CD14-positive monocyte (primary cell): ENCODE measurements around the gene STRAP. TPM values are rescaled to one million over a fixed set of nuclear protein-coding genes. Genes with fewer than 3 reads are reported as not detected.
A peak's percentile ranks its signal among the peaks of the same experiment; 100 is the strongest.

Experiments
- DNase-seq, 3 donors: peaks; one replicate each; pipeline ENCODE4 v3.0.0-alpha.2; 2011 to 2022
- H2AFZ ChIP-seq: 2 replicates; pipeline ENCODE4 v1.6.0; 2012; ENCODE audit warnings: mild to moderate bottlenecking, low read depth, low read length, inconsistent platforms; ENCODE audit not compliant: insufficient read depth, poor library complexity, severe bottlenecking
- H3K27ac ChIP-seq, 2 donors: 1 replicate in 1 of 2; 2 replicates in 1 of 2; pipeline ENCODE4 v1.5.1; 2012 to 2013; ENCODE audit warnings: low read length in 2 of 2, control low read depth in 1 of 2, inconsistent platforms in 1 of 2, low read depth in 1 of 2, mild to moderate bottlenecking in 1 of 2
- H3K27me3 ChIP-seq, 2 donors: one replicate each; pipeline versions ENCODE4 v1.6.0 to v1.6.1; 2011 to 2013; ENCODE audit warnings: low read length in 2 of 2; ENCODE audit not compliant: control insufficient read depth in 2 of 2, insufficient read depth in 2 of 2
- H3K36me3 ChIP-seq, 2 donors: replicated peaks in 1 of 2; 1 replicate in 1 of 2; 2 replicates in 1 of 2; pipeline versions ENCODE4 v1.5.1 to v1.6.1; 2012 to 2013; ENCODE audit warnings: low read length in 2 of 2, control low read depth in 1 of 2, inconsistent platforms in 1 of 2, mild to moderate bottlenecking in 1 of 2; ENCODE audit not compliant: insufficient read depth in 2 of 2, control insufficient read depth in 1 of 2
- H3K4me1 ChIP-seq, 2 donors: 1 replicate in 1 of 2; 2 replicates in 1 of 2; pipeline versions ENCODE4 v1.5.1 to v1.6.1; 2012 to 2013; ENCODE audit warnings: low read length in 2 of 2, control low read depth in 1 of 2, inconsistent platforms in 1 of 2, mild to moderate bottlenecking in 1 of 2, moderate library complexity in 1 of 2; ENCODE audit not compliant: insufficient read depth in 2 of 2, control insufficient read depth in 1 of 2
- H3K4me2 ChIP-seq: replicated peaks from 2 replicates; pipeline ENCODE3; 2012; ENCODE audit warnings: low read length, moderate library complexity, mild to moderate bottlenecking; ENCODE audit not compliant: poor library complexity, severe bottlenecking; ENCODE audit errors: extremely low read depth
- H3K4me3 ChIP-seq, 3 experiments: fragments of 200-600 bp in 1 of 3; sonication (generic) in 1 of 3; replicated peaks in 1 of 3; 1 replicate in 2 of 3; 2 replicates in 1 of 3; pipeline ENCODE4 v1.5.1; 2011 to 2013; ENCODE audit warnings: low read length in 3 of 3, mild to moderate bottlenecking in 3 of 3, control low read depth in 2 of 3, low read depth in 2 of 3, inconsistent platforms in 1 of 3, moderate library complexity in 1 of 3
- H3K79me2 ChIP-seq: 2 replicates; pipeline ENCODE4 v1.6.0; 2012; ENCODE audit warnings: mild to moderate bottlenecking, control low read depth, inconsistent platforms, low read length, moderate library complexity; ENCODE audit not compliant: insufficient read depth
- H3K9ac ChIP-seq: 2 replicates; pipeline ENCODE4 v1.6.0; 2017; ENCODE audit warnings: low read length, mild to moderate bottlenecking; ENCODE audit not compliant: insufficient read depth, poor library complexity, severe bottlenecking
- H3K9me3 ChIP-seq, 2 donors: replicated peaks in 1 of 2; 1 replicate in 1 of 2; 2 replicates in 1 of 2; pipeline versions ENCODE4 v1.5.1 to v1.6.1; 2012 to 2013; ENCODE audit warnings: low read length in 2 of 2, control low read depth in 1 of 2; ENCODE audit not compliant: control insufficient read depth in 1 of 2, insufficient read depth in 1 of 2
- H4K20me1 ChIP-seq: 2 replicates; pipeline ENCODE4 v1.6.0; 2012; ENCODE audit warnings: mild to moderate bottlenecking, low read length, control low read depth, moderate library complexity; ENCODE audit not compliant: insufficient read depth
- H3K27ac Mint-ChIP-seq, 7 donors: one replicate each; pipeline ENCODE4 v1.8.0; 2020; ENCODE audit warnings: mild to moderate bottlenecking in 7 of 7, mixed read lengths in 7 of 7, moderate library complexity in 6 of 7, inconsistent platforms in 2 of 7
- H3K27me3 Mint-ChIP-seq, 3 donors: one replicate each; pipeline ENCODE4 v1.8.0; 2021 to 2022; ENCODE audit warnings: low read depth in 3 of 3, mild to moderate bottlenecking in 3 of 3, mixed read lengths in 3 of 3, moderate library complexity in 3 of 3, inconsistent platforms in 1 of 3
- H3K36me3 Mint-ChIP-seq, 2 donors: one replicate each; pipeline ENCODE4 v1.8.0; 2020; ENCODE audit warnings: mixed read lengths in 2 of 2, inconsistent platforms in 1 of 2, mild to moderate bottlenecking in 1 of 2
- H3K4me1 Mint-ChIP-seq: one replicate; pipeline ENCODE4 v1.8.0; 2020; ENCODE audit warnings: mild to moderate bottlenecking, mixed read lengths
- H3K4me3 Mint-ChIP-seq, 2 donors: one replicate each; pipeline ENCODE4 v1.8.0; 2020; ENCODE audit warnings: mild to moderate bottlenecking in 2 of 2, mixed read lengths in 2 of 2, moderate library complexity in 1 of 2
- H3K9me3 Mint-ChIP-seq, 7 donors: one replicate each; pipeline ENCODE4 v1.8.0; 2020 to 2022; ENCODE audit warnings: mixed read lengths in 7 of 7, mild to moderate bottlenecking in 6 of 7, moderate library complexity in 6 of 7, inconsistent platforms in 2 of 7
- WGBS: methylation state at CpG from one replicate; pipeline ENCODE4 v1.1.5; 2013; ENCODE audit warnings: missing lambda C conversion rate; ENCODE audit not compliant: insufficient coverage; 5-methylcytosine and 5-hydroxymethylcytosine counted together
- intact Hi-C, 2 donors: fragments of 100-400 bp; cut with micrococcal nuclease; formaldehyde crosslinking; loops; one replicate each; pipeline versions ENCODE4 v1.15.0 to v1.15.1; 2023
- polyA plus RNA-seq, 3 donors: library from polyadenylated mRNA; depleted of rRNA in 1 of 3; unstranded in 2 of 3; stranded (reverse) in 1 of 3; fragments of 300-500 nt in 2 of 3; fragments of >200 nt in 1 of 3; fragmentation: Illumina TruSeq in 2 of 3; gene quantifications; 1 replicate in 2 of 3; 2 replicates in 1 of 3; pipeline ENCODE4 v1.2.3, GENCODE V29; 2012 to 2021
- TF ChIP-seq, protein P1 (sequence below): fragments of 200-600 bp; IDR thresholded peaks from one replicate; pipeline ENCODE4 v1.8.0; 2022; ENCODE audit warnings: antibody characterized with exemption, mild to moderate bottlenecking

Gene STRAP
- polyA plus RNA-seq, 3 donors, result 53.7 to 111 (median 98.2) TPM

DNA sequence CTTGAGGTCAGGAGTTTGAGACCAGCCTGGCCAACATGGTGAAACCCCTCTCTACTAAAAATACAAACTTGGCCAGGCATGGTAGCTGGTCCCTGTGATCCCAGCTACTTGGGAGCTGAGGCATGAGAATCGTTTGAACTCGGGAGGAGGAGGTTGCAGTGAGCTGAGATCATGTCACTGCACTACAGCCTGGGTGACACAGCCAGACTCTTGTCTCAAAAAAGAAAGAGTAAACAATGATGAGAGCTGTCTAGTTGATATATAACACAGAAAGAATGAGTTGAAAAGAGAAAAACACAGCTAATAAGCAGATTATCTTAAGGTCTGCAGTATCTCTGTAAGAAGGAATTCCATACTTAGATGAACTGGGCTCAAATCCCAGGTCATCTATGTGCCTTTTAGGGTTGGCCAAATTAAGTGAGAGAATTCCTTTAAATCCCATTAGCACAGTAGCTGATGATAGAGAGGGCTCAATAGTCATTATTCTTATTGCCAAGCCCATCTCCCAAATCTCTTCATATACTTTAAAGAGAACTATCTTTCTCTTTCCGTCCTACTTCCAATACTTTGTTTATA is 31.1 kb upstream of the STRAP start:
- Histone ChIP-seq H4K20me1 (no peaks in the 10 kb centered on the region), H3K9me3 (no peaks in the 10 kb centered on the region), H3K36me3 (no peaks in the 10 kb centered on the region), H3K27ac (no peak overlapping the region), H3K4me3 (no peak overlapping the region), H3K79me2 (no peaks in the 10 kb centered on the region), H3K4me2 (no peak overlapping the region), H3K9ac (no peak overlapping the region), H3K27me3 (no peaks in the 10 kb centered on the region), H2AFZ (no peak overlapping the region), H3K4me1 (no peaks in the 10 kb centered on the region)
- Mint-ChIP-seq H3K9me3 (no peaks in the 10 kb centered on the region), H3K27ac (peak overlapping the region in 1 of 7 donors; percentile 64), H3K36me3 (no peaks in the 10 kb centered on the region), H3K4me1 (no peaks in the 10 kb centered on the region), H3K4me3 (no peak overlapping the region), H3K27me3 (peaks cover 0 to 2% (median 0%) of the 10 kb centered on the region in 3 donors)
- intact Hi-C loops, result loop anchor here in 1 of 2 donors (10.0 kb wide), 2 partner anchors 316 to 576 kb away; no protein-coding TSS in a partner anchor
- TF ChIP-seq, protein P1, sequence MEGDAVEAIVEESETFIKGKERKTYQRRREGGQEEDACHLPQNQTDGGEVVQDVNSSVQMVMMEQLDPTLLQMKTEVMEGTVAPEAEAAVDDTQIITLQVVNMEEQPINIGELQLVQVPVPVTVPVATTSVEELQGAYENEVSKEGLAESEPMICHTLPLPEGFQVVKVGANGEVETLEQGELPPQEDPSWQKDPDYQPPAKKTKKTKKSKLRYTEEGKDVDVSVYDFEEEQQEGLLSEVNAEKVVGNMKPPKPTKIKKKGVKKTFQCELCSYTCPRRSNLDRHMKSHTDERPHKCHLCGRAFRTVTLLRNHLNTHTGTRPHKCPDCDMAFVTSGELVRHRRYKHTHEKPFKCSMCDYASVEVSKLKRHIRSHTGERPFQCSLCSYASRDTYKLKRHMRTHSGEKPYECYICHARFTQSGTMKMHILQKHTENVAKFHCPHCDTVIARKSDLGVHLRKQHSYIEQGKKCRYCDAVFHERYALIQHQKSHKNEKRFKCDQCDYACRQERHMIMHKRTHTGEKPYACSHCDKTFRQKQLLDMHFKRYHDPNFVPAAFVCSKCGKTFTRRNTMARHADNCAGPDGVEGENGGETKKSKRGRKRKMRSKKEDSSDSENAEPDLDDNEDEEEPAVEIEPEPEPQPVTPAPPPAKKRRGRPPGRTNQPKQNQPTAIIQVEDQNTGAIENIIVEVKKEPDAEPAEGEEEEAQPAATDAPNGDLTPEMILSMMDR, result no peak
- WGBS, result 89% methylated on average over 2 of the region's 3 CpGs
- DNase-seq, result no peak

DNA sequence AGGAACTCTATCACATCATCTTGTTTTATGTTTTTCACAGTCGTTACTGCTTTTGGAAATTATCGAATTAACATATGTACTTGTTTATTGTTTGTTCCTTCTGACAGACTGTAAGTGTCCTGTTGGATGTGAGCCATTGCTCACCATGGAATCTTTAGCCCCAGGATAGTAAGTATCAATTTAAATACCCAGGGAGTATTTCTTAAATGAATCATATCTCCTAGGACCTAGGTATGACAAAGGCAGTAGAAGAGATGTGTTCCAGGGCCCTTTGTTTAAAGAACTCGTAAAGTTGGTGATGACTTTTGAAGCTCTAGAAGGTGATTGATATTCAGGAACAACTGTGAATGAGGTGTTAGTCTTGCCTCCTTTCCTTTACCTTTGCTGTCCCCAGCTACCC is 30.3 kb upstream of the STRAP start:
- Histone ChIP-seq H3K27me3 (no peaks in the 10 kb centered on the region), H3K4me1 (no peaks in the 10 kb centered on the region), H3K4me2 (no peak overlapping the region), H3K4me3 (no peak overlapping the region), H4K20me1 (no peaks in the 10 kb centered on the region), H2AFZ (peak overlapping the region; percentile 29), H3K9ac (no peak overlapping the region), H3K9me3 (no peaks in the 10 kb centered on the region), H3K79me2 (no peaks in the 10 kb centered on the region), H3K36me3 (no peaks in the 10 kb centered on the region), H3K27ac (no peak overlapping the region)
- H3K4me1 Mint-ChIP-seq, result no peaks in the 10 kb centered on the region
- intact Hi-C loops, result loop anchor here in 1 of 2 donors (10.0 kb wide), 2 partner anchors 317 to 577 kb away; no protein-coding TSS in a partner anchor
- no CpG with 5 or more reads among the region's 3 CpGs for WGBS
- no peaks in the 10 kb centered on the region for H3K36me3 Mint-ChIP-seq
- H3K9me3 Mint-ChIP-seq, result no peaks in the 10 kb centered on the region
- DNase-seq, result no peak
- H3K27ac Mint-ChIP-seq, result no peak overlapping the region
- H3K4me3 Mint-ChIP-seq, result no peak overlapping the region
- peaks cover 0 to 2% (median 0%) of the 10 kb centered on the region in 3 donors for H3K27me3 Mint-ChIP-seq
- TF ChIP-seq, protein P1, result no peak
